HepG2 (cell line): ENCODE data around the gene CHCHD5. TPM values are rescaled to one million over a fixed set of nuclear protein-coding genes. Genes with fewer than 3 reads are reported as not detected.
A peak's percentile ranks its signal among the peaks of the same experiment; 100 is the strongest.

Source experiments
- CSRNP1 ChIP-seq: sonication (generic); formaldehyde crosslinking; IDR thresholded peaks from 2 replicates; pipeline ENCODE4 v1.8.1; 2023; ENCODE audit warnings: mild to moderate bottlenecking, missing genetic modification reagents
- DMTF1 ChIP-seq: sonication (generic); formaldehyde crosslinking; IDR thresholded peaks from 2 replicates; pipeline ENCODE4 v1.4.0; 2020; ENCODE audit warnings: mild to moderate bottlenecking, missing genetic modification reagents
- FOXA1 ChIP-seq, 2 experiments: fragments of 450-650 bp in 1 of 2; sonication (generic) in 1 of 2; formaldehyde crosslinking in 1 of 2; IDR thresholded peaks; 2 replicates each; pipeline versions ENCODE4 v1.4.0 to v1.6.1; 2016 to 2020; ENCODE audit warnings: missing genetic modification reagents in 1 of 2
- FOXA3 ChIP-seq: IDR thresholded peaks from 2 replicates; pipeline ENCODE4 v1.6.1; 2016; ENCODE audit warnings: missing genetic modification reagents, missing compliant biosample characterization
- HHEX ChIP-seq: IDR thresholded peaks from 2 replicates; pipeline ENCODE4 v1.6.1; 2016; ENCODE audit warnings: control low read depth
- HIC2 ChIP-seq: sonication (generic); formaldehyde crosslinking; IDR thresholded peaks from 2 replicates; pipeline ENCODE4 v1.9.0; 2022; ENCODE audit warnings: low read depth, missing genetic modification reagents
- JUND ChIP-seq: sonication (generic); formaldehyde crosslinking; IDR thresholded peaks from 2 replicates; pipeline ENCODE4 v1.8.0; 2022; ENCODE audit warnings: mild to moderate bottlenecking, missing genetic modification reagents
- MED1 ChIP-seq: sonication (generic); formaldehyde crosslinking; IDR thresholded peaks from 2 replicates; pipeline ENCODE4 v1.4.0; 2020; ENCODE audit warnings: missing genetic modification reagents
- NCOA2 ChIP-seq: sonication (generic); formaldehyde crosslinking; IDR thresholded peaks from 2 replicates; pipeline ENCODE4 v1.8.0; 2022; ENCODE audit warnings: inconsistent platforms
- RCOR2 ChIP-seq: IDR thresholded peaks from 2 replicates; pipeline ENCODE4 v1.6.1; 2016; ENCODE audit warnings: missing biosample characterization, missing genetic modification reagents
- TRIM24 ChIP-seq: sonication (generic); formaldehyde crosslinking; IDR thresholded peaks from 2 replicates; pipeline ENCODE4 v1.8.0; 2022; ENCODE audit warnings: mild to moderate bottlenecking, missing genetic modification reagents
- ZNF232 ChIP-seq: sonication (generic); formaldehyde crosslinking; IDR thresholded peaks from 2 replicates; pipeline ENCODE4 v1.4.0; 2020; ENCODE audit warnings: missing genetic modification reagents, borderline replicate concordance
- ZNF234 ChIP-seq: sonication (generic); formaldehyde crosslinking; conservative IDR thresholded peaks from 2 replicates; pipeline ENCODE4 v1.5.1; 2020; ENCODE audit warnings: mild to moderate bottlenecking, missing genetic modification reagents
- ZNF251 ChIP-seq: sonication (generic); formaldehyde crosslinking; IDR thresholded peaks from 2 replicates; pipeline ENCODE4 v1.9.0; 2021; ENCODE audit warnings: mild to moderate bottlenecking, missing genetic modification reagents
- ZNF333 ChIP-seq: sonication (generic); formaldehyde crosslinking; IDR thresholded peaks from 2 replicates; pipeline ENCODE4 v1.4.0; 2020; ENCODE audit warnings: mild to moderate bottlenecking, missing genetic modification reagents, borderline replicate concordance
- ZNF790 ChIP-seq: sonication (generic); formaldehyde crosslinking; IDR thresholded peaks from 2 replicates; pipeline ENCODE4 v1.8.0; 2022; ENCODE audit warnings: missing genetic modification reagents, mild to moderate bottlenecking, borderline replicate concordance
- polyA plus RNA-seq, 8 experiments: library from polyadenylated mRNA; depleted of rRNA in 3 of 8; stranded (reverse) in 7 of 8; unstranded in 1 of 8; fragments of >200 nt; fragmentation: Illumina TruSeq in 4 of 8; extraction: Trizol in 4 of 8; gene quantifications; 2 replicates each; pipeline versions ENCODE4 v1.2.1 to v1.2.3, GENCODE V29; 2011 to 2016; ENCODE audit warnings: low read depth in 4 of 8, missing spikeins in 1 of 8, mixed read lengths in 1 of 8; ENCODE audit not compliant: insufficient read depth in 1 of 8
- total RNA-seq, 5 experiments: library from RNA; depleted of rRNA; stranded (reverse); fragments of >200 nt; fragmentation: Illumina TruSeq; extraction: Trizol; gene quantifications; 2 replicates each; pipeline ENCODE4 v1.2.3, GENCODE V29; 2016; ENCODE audit warnings: low read depth in 1 of 5
- TF ChIP-seq, protein P1 (sequence below): sonication (generic); formaldehyde crosslinking; IDR thresholded peaks from 2 replicates; pipeline ENCODE4 v1.5.0; 2020; ENCODE audit warnings: missing genetic modification reagents
- TF ChIP-seq, protein P2 (sequence below): sonication (generic); formaldehyde crosslinking; IDR thresholded peaks from 2 replicates; pipeline ENCODE4 v1.5.0; 2020; ENCODE audit warnings: mild to moderate bottlenecking, missing genetic modification reagents
- TF ChIP-seq, protein P3 (sequence below): sonication (generic); formaldehyde crosslinking; IDR thresholded peaks from 2 replicates; pipeline ENCODE4 v1.4.0; 2020; ENCODE audit warnings: mild to moderate bottlenecking, missing genetic modification reagents

Gene CHCHD5
- total and polyA plus RNA-seq, 2 of the 13 experiments (the other 11 are each of a cell fraction or from before 2014, with no cell fraction given), result 19.0 to 23.9 TPM

DNA sequence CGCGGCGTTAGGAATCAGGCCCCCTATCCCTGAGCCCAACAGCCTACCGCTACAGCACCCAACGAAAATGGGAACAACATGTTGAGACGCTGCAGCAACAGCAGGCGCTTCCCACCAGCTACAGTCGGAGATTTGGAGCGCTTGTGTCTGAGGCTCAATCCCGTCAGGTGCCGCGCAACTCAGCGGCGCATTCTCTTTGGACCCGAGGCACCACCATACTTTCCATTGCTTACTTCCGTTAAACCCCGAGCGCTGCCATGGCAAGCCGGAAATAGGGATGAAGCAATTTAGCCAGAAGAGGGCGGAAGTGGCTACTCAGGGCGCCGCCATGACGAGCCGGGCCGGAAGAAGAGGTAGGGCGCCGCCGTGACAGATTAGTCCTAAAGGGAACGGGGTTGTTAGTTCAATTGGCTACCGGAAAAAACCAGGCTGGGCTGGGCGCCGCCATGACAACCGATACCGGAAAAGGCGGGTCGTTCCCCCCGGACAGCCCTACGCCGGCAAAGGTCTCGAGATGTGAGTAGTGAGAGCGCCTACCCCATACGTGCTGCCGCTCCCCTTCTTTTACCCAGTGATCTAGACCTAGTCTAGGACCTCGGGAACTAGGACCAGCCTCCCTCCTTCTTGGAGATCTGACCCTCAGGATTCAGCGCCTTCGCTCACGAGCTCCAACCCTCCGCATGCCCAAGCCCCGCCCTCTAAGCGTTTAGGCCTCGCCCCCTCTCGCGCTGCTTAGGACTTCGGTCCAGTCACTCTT is at the start of gene CHCHD5 (continued):
- peak; percentile 77 for TF ChIP-seq FOXA3 (CRISPR knock-in tag)
- peak; percentile 80 for TF ChIP-seq ZNF232 (CRISPR knock-in tag)
- no peak for TF ChIP-seq FOXA1 (IDR thresholded peaks at IDR 0.05)
- peak; percentile 47; the same call in 1 of the 2 replicates for TF ChIP-seq FOXA1 (CRISPR knock-in tag; IDR thresholded peaks at IDR 0.05)
- TF ChIP-seq TRIM24 (CRISPR knock-in tag), result no peak
- TF ChIP-seq HHEX (CRISPR knock-in tag), result 0 out of 2 replicates have a peak, but pooled peaks have one; percentile 16
- 0 out of 2 replicates have a peak, but pooled peaks have one; percentile 32 for TF ChIP-seq ZNF234
- no peak; the same call in 1 of the 2 replicates for TF ChIP-seq ZNF251 (CRISPR knock-in tag)
- TF ChIP-seq, protein P1, sequence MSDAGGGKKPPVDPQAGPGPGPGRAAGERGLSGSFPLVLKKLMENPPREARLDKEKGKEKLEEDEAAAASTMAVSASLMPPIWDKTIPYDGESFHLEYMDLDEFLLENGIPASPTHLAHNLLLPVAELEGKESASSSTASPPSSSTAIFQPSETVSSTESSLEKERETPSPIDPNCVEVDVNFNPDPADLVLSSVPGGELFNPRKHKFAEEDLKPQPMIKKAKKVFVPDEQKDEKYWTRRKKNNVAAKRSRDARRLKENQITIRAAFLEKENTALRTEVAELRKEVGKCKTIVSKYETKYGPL (CRISPR knock-in tag), result peak; percentile 60; the same call in 1 of the 2 replicates
- TF ChIP-seq ZNF790, result peak; percentile 89; the same call in 1 of the 2 replicates
- peak; percentile 86 for TF ChIP-seq CSRNP1
- no peak; the same call in none of the 2 replicates for TF ChIP-seq NCOA2 (CRISPR knock-in tag)
- TF ChIP-seq, protein P2, sequence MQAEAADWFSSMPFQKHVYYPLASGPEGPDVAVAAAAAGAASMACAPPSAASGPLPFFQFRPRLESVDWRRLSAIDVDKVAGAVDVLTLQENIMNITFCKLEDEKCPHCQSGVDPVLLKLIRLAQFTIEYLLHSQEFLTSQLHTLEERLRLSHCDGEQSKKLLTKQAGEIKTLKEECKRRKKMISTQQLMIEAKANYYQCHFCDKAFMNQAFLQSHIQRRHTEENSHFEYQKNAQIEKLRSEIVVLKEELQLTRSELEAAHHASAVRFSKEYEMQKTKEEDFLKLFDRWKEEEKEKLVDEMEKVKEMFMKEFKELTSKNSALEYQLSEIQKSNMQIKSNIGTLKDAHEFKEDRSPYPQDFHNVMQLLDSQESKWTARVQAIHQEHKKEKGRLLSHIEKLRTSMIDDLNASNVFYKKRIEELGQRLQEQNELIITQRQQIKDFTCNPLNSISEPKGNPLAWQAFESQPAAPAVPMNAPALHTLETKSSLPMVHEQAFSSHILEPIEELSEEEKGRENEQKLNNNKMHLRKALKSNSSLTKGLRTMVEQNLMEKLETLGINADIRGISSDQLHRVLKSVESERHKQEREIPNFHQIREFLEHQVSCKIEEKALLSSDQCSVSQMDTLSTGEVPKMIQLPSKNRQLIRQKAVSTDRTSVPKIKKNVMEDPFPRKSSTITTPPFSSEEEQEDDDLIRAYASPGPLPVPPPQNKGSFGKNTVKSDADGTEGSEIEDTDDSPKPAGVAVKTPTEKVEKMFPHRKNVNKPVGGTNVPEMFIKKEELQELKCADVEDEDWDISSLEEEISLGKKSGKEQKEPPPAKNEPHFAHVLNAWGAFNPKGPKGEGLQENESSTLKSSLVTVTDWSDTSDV (CRISPR knock-in tag), result peak; percentile 90; the same call in 1 of the 2 replicates
- TF ChIP-seq RCOR2 (CRISPR knock-in tag), result peak; percentile 53
- 0 out of 2 replicates have a peak, but pooled peaks have one; percentile 48 for TF ChIP-seq JUND (CRISPR knock-in tag)
- TF ChIP-seq HIC2 (CRISPR knock-in tag), result peak; percentile 17; the same call in 1 of the 2 replicates
- peak; percentile 66; the same call in 1 of the 2 replicates for TF ChIP-seq ZNF333 (CRISPR knock-in tag)
- peak; percentile 71 for TF ChIP-seq MED1 (CRISPR knock-in tag)
- TF ChIP-seq, protein P3, sequence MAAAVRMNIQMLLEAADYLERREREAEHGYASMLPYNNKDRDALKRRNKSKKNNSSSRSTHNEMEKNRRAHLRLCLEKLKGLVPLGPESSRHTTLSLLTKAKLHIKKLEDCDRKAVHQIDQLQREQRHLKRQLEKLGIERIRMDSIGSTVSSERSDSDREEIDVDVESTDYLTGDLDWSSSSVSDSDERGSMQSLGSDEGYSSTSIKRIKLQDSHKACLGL, result peak; percentile 78
- 0 out of 2 replicates have a peak, but pooled peaks have one; percentile 56 for TF ChIP-seq DMTF1
